ENCODE data around the gene ZDHHC9. TPM values are rescaled to one million over a fixed set of nuclear protein-coding genes. Genes with fewer than 3 reads are reported as not detected.

ZDHHC9 gene
- total and polyA plus RNA-seq, 12 donors: 4.2 to 22.8 (median 11.4) TPM

DNA sequence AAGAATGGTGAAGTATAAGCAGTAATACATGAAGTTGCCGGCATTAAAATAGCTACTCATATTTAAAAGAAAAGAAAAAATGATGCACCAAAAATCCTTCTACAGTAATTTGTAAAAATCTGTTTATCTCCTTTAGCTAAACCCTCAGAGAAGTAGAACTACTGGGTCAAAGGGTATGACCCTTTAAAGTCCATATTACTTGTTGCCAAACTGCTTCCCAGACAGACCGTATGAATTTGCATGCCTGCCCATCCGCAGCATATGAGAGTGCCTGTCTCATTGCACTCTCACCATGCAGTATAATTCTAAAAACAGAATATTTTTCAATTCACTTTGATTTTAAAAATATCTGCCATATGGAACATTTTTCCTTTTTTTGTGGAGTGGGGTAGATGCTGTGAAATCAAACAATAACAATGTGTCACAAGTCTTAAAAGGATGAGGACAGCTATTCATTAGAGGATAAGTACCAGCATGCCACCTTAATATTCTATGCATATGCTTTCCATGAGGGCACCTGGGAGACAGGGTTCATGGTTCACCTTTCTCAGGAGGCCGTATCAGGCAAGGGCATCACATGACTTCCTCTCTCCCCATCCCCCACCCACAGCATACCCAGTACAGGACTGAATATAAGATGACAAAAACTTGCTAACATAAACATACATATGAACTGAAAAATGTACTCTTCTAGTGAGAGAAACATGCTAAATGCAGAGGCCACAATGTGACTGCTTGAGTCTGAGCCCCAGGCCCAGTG is 17.8 kb downstream of the ZDHHC9 start:
- 67 to 72% methylated on average over 4 of the region's 4 CpGs for WGBS, 2 donors
- intact Hi-C loops (cut with DNase I): loop anchor here in 5 of 10 donors (5.0 to 10.0 kb wide), 4 partner anchors 71 to 221 kb away; no protein-coding TSS in a partner anchor
- H3K4me1 ChIP-seq: no peaks in the 10 kb centered on the region

GRCh38 chrX:129824620-129825019 is 19.1 kb downstream of the ZDHHC9 start:
- Histone ChIP-seq H3K27me3 (no peaks in the 10 kb centered on the region), H3K36me3 (peaks cover 0 to 20% (median 0%) of the 10 kb centered on the region in 9 donors), H3K9me3 (no peaks in the 10 kb centered on the region), H3K27ac (no peak overlapping the region), H3K4me3 (no peak overlapping the region), H3K4me1 (no peaks in the 10 kb centered on the region)
- intact Hi-C loops (cut with DNase I): loop anchor here in 5 of 10 donors (5.0 to 10.0 kb wide), 4 partner anchors 70 to 220 kb away; no protein-coding TSS in a partner anchor
- no peak for DNase-seq
- no peak for ATAC-seq
- TF ChIP-seq, protein P1, sequence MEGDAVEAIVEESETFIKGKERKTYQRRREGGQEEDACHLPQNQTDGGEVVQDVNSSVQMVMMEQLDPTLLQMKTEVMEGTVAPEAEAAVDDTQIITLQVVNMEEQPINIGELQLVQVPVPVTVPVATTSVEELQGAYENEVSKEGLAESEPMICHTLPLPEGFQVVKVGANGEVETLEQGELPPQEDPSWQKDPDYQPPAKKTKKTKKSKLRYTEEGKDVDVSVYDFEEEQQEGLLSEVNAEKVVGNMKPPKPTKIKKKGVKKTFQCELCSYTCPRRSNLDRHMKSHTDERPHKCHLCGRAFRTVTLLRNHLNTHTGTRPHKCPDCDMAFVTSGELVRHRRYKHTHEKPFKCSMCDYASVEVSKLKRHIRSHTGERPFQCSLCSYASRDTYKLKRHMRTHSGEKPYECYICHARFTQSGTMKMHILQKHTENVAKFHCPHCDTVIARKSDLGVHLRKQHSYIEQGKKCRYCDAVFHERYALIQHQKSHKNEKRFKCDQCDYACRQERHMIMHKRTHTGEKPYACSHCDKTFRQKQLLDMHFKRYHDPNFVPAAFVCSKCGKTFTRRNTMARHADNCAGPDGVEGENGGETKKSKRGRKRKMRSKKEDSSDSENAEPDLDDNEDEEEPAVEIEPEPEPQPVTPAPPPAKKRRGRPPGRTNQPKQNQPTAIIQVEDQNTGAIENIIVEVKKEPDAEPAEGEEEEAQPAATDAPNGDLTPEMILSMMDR (IDR thresholded peaks at IDR 0.05): no peak
- 96 to 100% methylated on average over 4 of the region's 4 CpGs for WGBS, 2 donors

More for the DNA sequence above, 17.8 kb downstream of the ZDHHC9 start:
- Histone ChIP-seq H3K4me3 (no peak overlapping the region), H3K9me3 (no peaks in the 10 kb centered on the region), H3K27ac (no peak overlapping the region), H3K27me3 (no peaks in the 10 kb centered on the region), H3K36me3 (peaks cover 0 to 20% (median 0%) of the 10 kb centered on the region in 9 donors)
- ATAC-seq (no peak), DNase-seq (no peak)
- TF ChIP-seq, protein P1 (IDR thresholded peaks at IDR 0.05): no peak

- Histone ChIP-seq H3K4me3 (no peak overlapping the region), H3K4me1 (no peaks in the 10 kb centered on the region), H3K9me3 (no peaks in the 10 kb centered on the region), H3K36me3 (peaks cover 0 to 16% (median 0%) of the 10 kb centered on the region in 9 donors), H3K27ac (peak overlapping the region in 1 of 10 donors; percentile 23), H3K27me3 (no peaks in the 10 kb centered on the region)
- intact Hi-C loops (cut with DNase I): loop anchor here in 6 of 10 donors (2.0 to 10.0 kb wide), 4 partner anchors 69 to 219 kb away; no protein-coding TSS in a partner anchor
- TF ChIP-seq, protein P1 (IDR thresholded peaks at IDR 0.05): no peak
- 81 to 94% methylated on average over 6 of the region's 6 CpGs for WGBS, 2 donors
- no peak for ATAC-seq
- no peak for DNase-seq
Observed at GRCh38 chrX:129823522-129823921, 20.2 kb downstream of the ZDHHC9 start.

GRCh38 chrX:129823115-129823514 is 20.6 kb downstream of the ZDHHC9 start:
- Histone ChIP-seq H3K4me3 (no peak overlapping the region), H3K27me3 (no peaks in the 10 kb centered on the region), H3K27ac (peak overlapping the region in 1 of 10 donors; percentile 23), H3K9me3 (no peaks in the 10 kb centered on the region), H3K4me1 (no peaks in the 10 kb centered on the region), H3K36me3 (peaks cover 0 to 15% (median 0%) of the 10 kb centered on the region in 9 donors)
- WGBS, 2 donors: 74 to 90% methylated on average over 2 of the region's 2 CpGs
- TF ChIP-seq, protein P1 (IDR thresholded peaks at IDR 0.05): peak in 7 of 9 donors; percentile 48 to 67 (median 55)
- DNase-seq: peak in 1 of 2 donors; percentile 20
- intact Hi-C loops (cut with DNase I): loop anchor here in 6 of 10 donors (2.0 to 10.0 kb wide), 4 partner anchors 68 to 218 kb away; no protein-coding TSS in a partner anchor
- no peak for ATAC-seq

Data from heart right ventricle (tissue), 16 donors.